Measurements from ENCODE around the gene THRA.

THRA gene

DNA sequence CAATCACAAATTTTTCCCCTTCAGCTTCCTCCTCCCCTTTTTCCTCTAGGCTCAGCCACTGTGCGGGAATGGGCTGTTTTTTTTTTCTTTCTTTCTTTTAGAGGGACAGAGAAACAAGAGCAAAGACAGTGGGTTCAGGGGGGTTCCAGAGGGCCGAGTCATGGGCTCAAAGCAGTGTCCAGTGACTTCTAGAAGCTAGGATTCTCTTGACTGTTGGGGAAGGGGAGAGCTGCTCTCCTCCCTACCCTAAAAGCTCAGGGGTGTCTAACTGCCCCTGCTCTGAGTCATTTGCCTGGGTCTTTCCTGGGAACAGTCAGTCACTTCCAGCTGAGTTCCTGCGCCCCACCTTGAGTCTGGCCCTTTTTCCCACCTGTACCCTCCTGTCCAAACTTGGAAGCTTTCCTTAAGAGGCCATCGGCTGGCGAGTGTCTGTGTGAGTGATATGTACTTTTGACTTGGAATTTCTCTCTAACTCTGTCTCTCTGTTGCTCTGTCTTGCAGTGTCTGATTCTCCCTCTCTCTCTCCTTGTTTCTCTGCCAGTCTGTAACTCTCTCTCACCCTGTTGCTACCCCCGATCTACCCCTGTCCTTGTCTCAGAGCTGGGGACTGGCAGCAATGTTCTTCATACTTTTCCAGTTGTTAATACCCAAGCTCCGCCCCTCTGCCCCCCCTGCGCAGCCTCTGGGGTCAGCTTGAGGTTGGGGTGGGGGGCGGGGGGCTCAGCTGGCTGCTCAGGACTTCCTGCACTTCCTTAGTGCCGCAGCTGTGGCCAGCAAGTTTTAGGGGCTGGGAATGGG, 2.4 kb downstream of the THRA start:
- DNase-seq: no peak

GRCh38 chr17:40065769-40066510, 3.2 kb downstream of the THRA start:
- DNase-seq: no peak

DNA sequence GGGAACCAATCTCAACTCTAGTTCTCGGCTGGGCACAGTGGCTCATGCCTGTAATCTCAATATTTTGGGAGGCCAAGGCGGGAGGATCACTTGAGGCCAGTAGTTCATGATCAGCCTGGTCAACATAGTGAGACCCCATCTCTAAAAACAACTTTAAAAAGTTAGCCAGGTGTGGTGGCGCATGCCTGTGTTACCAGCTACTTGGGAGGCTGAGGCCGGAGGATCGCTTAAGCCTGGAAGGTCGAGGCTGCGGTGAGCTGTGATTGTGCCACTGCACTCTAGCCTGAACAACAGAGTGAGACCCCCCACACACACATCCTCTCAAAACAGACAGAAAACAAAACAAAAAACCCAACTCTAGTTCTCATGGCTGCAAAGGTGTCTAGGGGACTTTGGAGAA, 4.9 kb downstream of the THRA start:
- no peak for DNase-seq

DNA sequence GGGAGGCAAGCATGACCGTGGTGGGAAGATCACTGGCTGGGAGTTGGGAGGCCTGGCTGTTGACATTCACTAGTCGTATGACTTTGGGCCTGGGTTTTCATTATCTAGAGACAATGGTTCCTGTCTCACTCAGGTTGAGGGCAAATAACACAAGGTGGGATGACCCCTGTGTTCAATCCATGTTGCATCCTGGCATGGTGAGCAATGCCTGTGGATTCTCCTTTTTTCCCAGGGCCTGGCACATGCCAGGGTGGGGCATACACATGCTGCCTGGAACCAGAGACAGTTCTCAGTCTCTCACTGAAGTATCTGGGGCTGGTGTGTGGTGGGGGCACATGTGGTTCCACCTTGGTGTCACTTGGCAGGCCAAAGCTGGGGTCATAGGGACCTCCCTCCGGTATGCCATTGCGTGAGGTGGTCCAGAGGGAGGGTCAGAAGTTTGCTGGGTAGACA, 5.4 kb downstream of the THRA start:
- DNase-seq: no peak

- DNase-seq: no peak
Measured at GRCh38 chr17:40068584-40068916, 5.8 kb downstream of the THRA start.

- DNase-seq: peak; percentile 67
Measured at GRCh38 chr17:40068917-40069750, 6.4 kb downstream of the THRA start.

DNA sequence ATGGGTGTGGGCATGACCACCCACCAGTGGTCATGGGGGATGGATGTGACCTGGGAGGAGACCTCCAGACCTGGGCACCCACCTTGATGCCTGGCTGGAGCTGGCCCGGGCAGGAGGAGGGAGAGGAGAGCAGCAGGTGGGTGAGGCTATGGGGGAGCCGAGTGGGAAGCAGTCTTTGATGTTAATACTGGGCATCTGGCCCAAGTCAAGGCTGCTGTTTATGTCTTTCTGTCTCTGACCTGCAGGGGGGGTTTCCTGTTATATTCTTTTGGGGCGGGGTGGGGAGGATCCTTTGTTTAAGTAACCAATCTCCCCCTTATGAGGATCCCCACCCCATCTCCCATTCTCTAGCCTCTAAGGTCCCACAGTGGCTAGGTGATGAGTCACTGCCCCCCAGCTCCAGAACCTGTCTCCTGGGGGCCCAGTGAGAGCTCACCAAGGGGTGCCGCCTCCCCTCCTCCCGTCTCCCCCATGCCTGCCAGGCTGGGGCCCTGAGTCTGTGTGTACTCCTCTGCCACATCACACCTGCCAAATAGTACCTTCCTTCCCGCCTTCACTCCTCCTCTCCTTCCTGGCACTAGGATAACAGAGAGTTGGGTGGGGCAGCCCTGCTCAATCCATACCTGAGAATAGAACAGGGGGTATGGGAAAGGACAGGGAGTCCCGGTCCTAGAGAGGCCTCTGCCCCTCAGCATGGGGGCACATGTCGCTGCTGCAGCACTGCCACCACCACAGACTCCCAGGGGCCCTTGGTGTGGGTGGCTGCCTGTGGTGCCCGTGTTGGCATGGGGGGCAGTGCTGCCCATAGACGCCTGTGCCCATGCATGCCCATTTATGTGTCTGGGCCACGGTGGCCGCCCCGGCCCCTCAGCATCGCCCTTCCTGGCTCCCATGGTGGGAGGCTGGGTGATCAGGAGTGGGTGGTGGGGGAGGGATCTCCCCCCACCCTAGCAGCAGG, 7.3 kb downstream of the THRA start:
- no peak for DNase-seq

DNA sequence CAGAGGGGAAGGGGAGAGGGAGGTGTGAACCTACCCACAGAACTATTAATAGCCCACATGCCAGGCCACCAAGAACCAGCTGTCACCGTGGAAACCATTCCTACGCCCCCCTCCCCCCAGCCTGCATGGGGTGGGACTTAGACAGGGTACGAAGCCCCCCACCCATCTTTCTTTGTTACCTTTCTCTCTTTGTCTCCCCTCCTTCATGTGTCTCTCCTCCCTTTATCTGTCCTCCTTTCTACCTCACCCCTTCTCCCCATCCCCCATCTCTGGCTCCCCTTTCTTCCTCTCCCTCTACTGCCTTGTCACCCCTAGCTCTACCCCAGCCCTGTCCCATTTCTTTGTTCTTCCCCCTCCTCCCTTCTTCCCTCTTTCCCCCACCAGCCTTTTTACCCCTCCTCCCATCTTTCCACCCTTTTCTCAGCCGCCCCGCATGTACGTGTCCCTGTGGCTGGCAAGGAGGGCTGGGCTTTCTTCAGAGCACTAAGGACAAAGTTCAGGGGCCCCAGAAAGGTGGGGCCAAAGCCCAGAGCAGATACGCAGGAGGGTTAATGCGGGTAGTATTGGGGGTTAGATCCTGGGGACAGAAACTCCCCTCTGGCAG, 8.0 kb downstream of the THRA start:
- no peak for DNase-seq

GRCh38 chr17:40071313-40072039, 8.7 kb downstream of the THRA start:
- DNase-seq: no peak

GRCh38 chr17:40072040-40072734, 9.4 kb downstream of the THRA start:
- DNase-seq: peak; percentile 26

DNA sequence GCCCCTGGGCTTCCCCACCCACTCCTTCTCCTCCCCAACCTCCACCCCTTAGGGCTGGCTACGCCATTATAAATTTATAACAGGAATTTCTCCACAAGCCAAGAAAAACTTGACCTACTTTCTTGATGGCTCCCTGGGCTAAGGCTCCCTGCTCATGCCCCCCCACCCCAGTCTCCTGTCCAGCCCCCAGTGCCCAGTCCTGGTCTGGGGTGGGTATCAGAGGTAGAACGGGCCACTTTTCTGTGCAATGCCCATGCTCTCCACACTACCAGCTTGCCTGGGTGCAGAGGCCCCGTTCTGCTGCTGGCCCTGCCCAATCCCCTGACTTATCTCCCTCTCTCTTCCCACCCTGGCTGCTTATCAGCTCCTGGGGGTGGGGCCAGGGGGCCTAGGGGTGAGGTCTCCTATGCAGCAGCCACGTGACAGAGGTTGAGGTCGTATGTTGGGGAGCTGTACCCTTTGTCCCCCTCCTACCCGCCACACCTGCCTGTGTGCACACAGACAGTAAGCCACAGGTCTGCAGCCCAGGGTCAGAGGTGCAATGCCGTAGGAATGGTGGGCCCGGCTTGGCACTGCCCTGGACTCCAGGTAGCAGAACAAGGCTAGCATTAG, 10.1 kb downstream of the THRA start:
- DNase-seq: no peak

GRCh38 chr17:40073454-40074174, 10.8 kb downstream of the THRA start:
- no peak for DNase-seq

GRCh38 chr17:40074175-40074512, 11.4 kb downstream of the THRA start:
- DNase-seq: no peak

DNA sequence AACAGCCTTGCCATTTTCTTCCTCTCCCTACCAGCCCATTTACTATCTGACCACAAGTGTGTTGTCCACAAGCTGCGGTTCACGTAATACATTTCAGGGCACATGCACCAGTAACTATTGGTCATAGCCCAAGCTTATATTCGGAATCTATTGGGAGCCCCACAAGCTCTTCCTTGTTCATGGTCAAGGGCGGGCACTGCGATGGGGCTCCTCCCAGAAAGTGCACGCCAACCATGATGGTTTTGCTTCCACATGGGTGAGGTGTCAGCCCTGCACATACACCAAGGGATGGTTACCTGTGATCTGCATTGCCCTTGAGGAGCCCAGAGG, 12.1 kb downstream of the THRA start:
- no peak for DNase-seq

- peak; percentile 82 for DNase-seq
Measured at GRCh38 chr17:40075201-40075941, 12.6 kb downstream of the THRA start.

DNA sequence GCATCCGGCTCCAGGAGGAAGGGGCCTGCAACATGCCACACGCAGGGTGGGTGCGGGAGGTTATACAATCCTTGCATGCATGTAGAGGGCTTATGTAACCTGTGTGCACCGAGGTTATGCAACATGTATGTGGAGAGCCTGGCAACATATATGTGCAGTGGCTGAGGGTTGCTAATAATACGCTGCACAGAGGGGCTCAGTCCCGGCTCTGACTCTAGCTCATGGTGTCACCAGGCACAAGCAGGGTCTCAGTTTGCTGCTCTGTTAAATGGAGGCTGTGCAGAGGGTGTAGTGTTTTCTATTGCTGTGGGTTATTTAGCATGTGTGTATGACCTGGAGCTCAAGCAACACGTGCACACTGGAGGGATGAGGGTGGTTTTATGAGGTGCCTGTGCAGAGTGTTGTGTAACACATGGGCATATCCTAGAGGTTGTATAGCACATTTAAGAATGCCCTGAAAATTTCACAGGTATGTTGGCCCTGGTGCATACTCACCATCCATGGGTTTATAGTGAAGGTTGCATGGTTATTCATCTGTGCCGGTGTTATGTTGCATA, 13.3 kb downstream of the THRA start:
- DNase-seq: peak; percentile 59

- no peak for DNase-seq
Measured at GRCh38 chr17:40076591-40076990, 13.8 kb downstream of the THRA start.

DNA sequence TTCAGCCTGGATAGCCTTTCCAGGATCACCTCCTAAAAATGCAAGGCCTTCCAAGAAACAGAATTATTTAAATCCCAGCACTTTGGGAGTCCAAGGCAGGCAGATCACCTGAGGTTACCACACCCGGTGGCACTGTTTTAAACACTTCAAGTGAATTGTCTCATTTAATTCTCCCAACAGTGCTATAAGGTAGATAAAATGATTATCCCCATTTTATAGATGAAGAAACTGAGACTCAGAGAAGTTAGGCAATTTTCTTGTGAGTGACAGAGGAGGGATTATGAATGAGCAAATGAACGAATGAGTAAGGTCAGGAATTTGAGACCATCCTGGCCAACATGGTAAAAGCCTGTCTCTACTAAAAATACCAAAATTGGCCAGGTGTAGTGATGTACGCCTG, 16.8 kb downstream of the THRA start:
- DNase-seq: no peak

- DNase-seq: no peak
Measured at GRCh38 chr17:40084477-40084876, 21.7 kb downstream of the THRA start.
